ENCODE measurements around the gene PAM16.

PAM16 gene

GRCh38 chr16:4293181-4293716 is 57.9 kb downstream of the PAM16 start:
- ATAC-seq = no peak

GRCh38 chr16:4291699-4292098 is 59.4 kb downstream of the PAM16 start:
- ATAC-seq = no peak
